HepG2 (cell line): ENCODE data around the gene SYCE1L. TPM values are rescaled to one million over a fixed set of nuclear protein-coding genes. Genes with fewer than 3 reads are reported as not detected.
A peak's percentile ranks its signal among the peaks of the same experiment; 100 is the strongest.

Experiments used
- ATAC-seq: fragments of 200-7000 bp; cut with Tn5 transposase; 3 replicates; pipeline ENCODE4 v1.9.1; 2020; ENCODE audit warnings: mild to moderate bottlenecking, moderate library complexity
- BruUV-seq: library from RNA; stranded (reverse); fragments of 400-500 nt; replicated peaks from 2 replicates; lab custom pipeline; 2021; lab: Mats Ljungman, UMichigan
- CTCF ChIA-PET: fragments of 300-600 bp; formaldehyde crosslinking; extraction: SDS; loops from one replicate; lab custom pipeline; 2021; ENCODE audit warnings: low total read pairs, inconsistent platforms, low intra/inter-chr PET ratio; lab: Yijun Ruan, JAX
- POLR2A ChIA-PET: fragments of 350-600 bp; sonication (Branson Sonifier 250); formaldehyde crosslinking; loops from one replicate; lab custom pipeline; 2020; ENCODE audit warnings: antibody characterized with exemption, inconsistent platforms; lab: Yijun Ruan, JAX
- DNase-seq: peaks from one replicate; pipeline ENCODE4 v3.0.0-alpha.2; 2015; ENCODE audit warnings: low spot score
- FAIRE-seq: peaks from 3 replicates; lab custom pipeline; 2011; peaks lifted over from hg19 to GRCh38; lab: Jason Lieb, UNC
- H2AFZ ChIP-seq: one replicate; pipeline ENCODE4 v1.6.1; 2011; ENCODE audit warnings: low read length, inconsistent platforms
- H3K27ac ChIP-seq: fragments of 300-600 bp; 3 replicates; pipeline ENCODE4 v1.8.0; 2011; ENCODE audit warnings: mixed run types, mild to moderate bottlenecking, mixed read lengths, low read length, inconsistent platforms; ENCODE audit not compliant: insufficient read depth; ENCODE audit errors: extremely low read length
- H3K27me3 ChIP-seq, 2 experiments: fragments of 200-600 bp in 1 of 2; 2 replicates in 1 of 2; 3 replicates in 1 of 2; pipeline versions ENCODE4 v1.6.0 to v1.8.0; 2011; ENCODE audit warnings: low read length in 2 of 2, mild to moderate bottlenecking in 2 of 2, moderate library complexity in 2 of 2, inconsistent platforms in 1 of 2; ENCODE audit not compliant: insufficient read depth in 2 of 2, control insufficient read depth in 1 of 2
- H3K36me3 ChIP-seq, 2 experiments: fragments of 200-600 bp in 1 of 2; replicated peaks in 1 of 2; 2 replicates in 1 of 2; 3 replicates in 1 of 2; pipeline versions ENCODE4 v1.5.1 to v1.8.0; 2011; ENCODE audit warnings: low read length in 2 of 2, inconsistent platforms in 1 of 2; ENCODE audit not compliant: insufficient read depth in 2 of 2, control insufficient read depth in 1 of 2
- H3K4me1 ChIP-seq: 2 replicates; pipeline ENCODE4 v1.5.1; 2012; ENCODE audit warnings: low read length, inconsistent platforms; ENCODE audit not compliant: insufficient read depth
- H3K4me2 ChIP-seq: 2 replicates; pipeline ENCODE4 v1.6.0; 2011; ENCODE audit warnings: low read depth, low read length, inconsistent platforms
- H3K4me3 ChIP-seq, 3 experiments: fragments of 200-600 bp in 1 of 3; sonication (generic), shearing (Covaris generic) in 1 of 3; replicated peaks in 1 of 3; 2 replicates each; pipeline ENCODE4 v1.5.1; 2011 to 2016; ENCODE audit warnings: low read length in 3 of 3, inconsistent platforms in 2 of 3, low read depth in 2 of 3, mild to moderate bottlenecking in 2 of 3, control low read depth in 1 of 3, mixed read lengths in 1 of 3; ENCODE audit not compliant: insufficient read depth in 1 of 3
- H3K79me2 ChIP-seq: one replicate; pipeline ENCODE4 v1.6.1; 2011; ENCODE audit warnings: low read length, inconsistent platforms; ENCODE audit not compliant: insufficient read depth
- H3K9ac ChIP-seq: 2 replicates; pipeline ENCODE4 v1.6.0; 2011; ENCODE audit warnings: mild to moderate bottlenecking, low read depth, low read length, inconsistent platforms; ENCODE audit not compliant: insufficient read depth
- H3K9me3 ChIP-seq: 2 replicates; pipeline ENCODE4 v1.5.1; 2012; ENCODE audit warnings: mild to moderate bottlenecking, low read length
- H4K20me1 ChIP-seq: 2 replicates; pipeline ENCODE4 v1.6.0; 2011; ENCODE audit warnings: inconsistent platforms, mild to moderate bottlenecking, low read length, moderate library complexity; ENCODE audit not compliant: insufficient read depth
- AGO2 ChIP-seq: fragments of 200-400 bp; formaldehyde crosslinking; optimal IDR thresholded peaks from 2 replicates; pipeline ENCODE3; 2017; ENCODE audit warnings: mild to moderate bottlenecking, low read depth, low read length, moderate library complexity
- CHD4 ChIP-seq: fragments of 200-600 bp; sonication (generic); IDR thresholded peaks from 2 replicates; pipeline ENCODE4 v1.7.0; 2017; ENCODE audit warnings: mild to moderate bottlenecking, low read length, borderline replicate concordance
- HNRNPL ChIP-seq: fragments of 200-400 bp; formaldehyde crosslinking; IDR thresholded peaks from 2 replicates; pipeline ENCODE4 v1.6.1; 2017; ENCODE audit warnings: mild to moderate bottlenecking, low read depth, low read length
- LCORL ChIP-seq, 2 experiments: fragments of 450-650 bp in 1 of 2; sonication (generic) in 1 of 2; formaldehyde crosslinking in 1 of 2; IDR thresholded peaks; 2 replicates each; pipeline versions ENCODE4 v1.5.0 to v1.6.1; 2017 to 2020; ENCODE audit warnings: antibody characterized with exemption in 1 of 2, missing genetic modification reagents in 1 of 2
- RFX3 ChIP-seq: IDR thresholded peaks from 2 replicates; pipeline ENCODE4 v1.6.1; 2016; ENCODE audit warnings: missing biosample characterization, missing genetic modification reagents
- ZNF260 ChIP-seq: sonication (generic); formaldehyde crosslinking; IDR thresholded peaks from 2 replicates; pipeline ENCODE4 v1.4.0; 2020; ENCODE audit warnings: missing genetic modification reagents, low read depth, mild to moderate bottlenecking, borderline replicate concordance
- WGBS: methylation state at CpG from one replicate; pipeline ENCODE4 v1.1.6; 2017; ENCODE audit warnings: low lambda C conversion rate; 5-methylcytosine and 5-hydroxymethylcytosine counted together
- in situ Hi-C: cut with HindIII; loops from 2 replicates; pipeline ENCODE4 v1.10.0; 2017; ENCODE audit warnings: low pct_unique_long_range_greater_than_20kb; ENCODE audit not compliant: extremely low pct_ligation_motif_present
- intact Hi-C: fragments of 100-400 bp; cut with micrococcal nuclease; formaldehyde crosslinking; loops from one replicate; pipeline ENCODE4 v1.10.0; 2022; ENCODE audit not compliant: unreplicated experiment
- polyA plus RNA-seq, 8 experiments: library from polyadenylated mRNA; depleted of rRNA in 3 of 8; stranded (reverse) in 7 of 8; unstranded in 1 of 8; fragments of >200 nt; fragmentation: Illumina TruSeq in 4 of 8; extraction: Trizol in 4 of 8; gene quantifications; 2 replicates each; pipeline versions ENCODE4 v1.2.1 to v1.2.3, GENCODE V29; 2011 to 2016; ENCODE audit warnings: low read depth in 4 of 8, missing spikeins in 1 of 8, mixed read lengths in 1 of 8; ENCODE audit not compliant: insufficient read depth in 1 of 8
- total RNA-seq, 5 experiments: library from RNA; depleted of rRNA; stranded (reverse); fragments of >200 nt; fragmentation: Illumina TruSeq; extraction: Trizol; gene quantifications; 2 replicates each; pipeline ENCODE4 v1.2.3, GENCODE V29; 2016; ENCODE audit warnings: low read depth in 1 of 5
- TF ChIP-seq, protein P1 (sequence below): sonication (generic); formaldehyde crosslinking; conservative IDR thresholded peaks from 2 replicates; pipeline ENCODE4 v1.4.0; 2020; ENCODE audit warnings: mild to moderate bottlenecking, missing genetic modification reagents, moderate library complexity

The SYCE1L gene
- total and polyA plus RNA-seq, 2 of the 13 experiments (the other 11 are each of a cell fraction or from before 2014, with no cell fraction given): 0.22 TPM; not detected in 1

DNA sequence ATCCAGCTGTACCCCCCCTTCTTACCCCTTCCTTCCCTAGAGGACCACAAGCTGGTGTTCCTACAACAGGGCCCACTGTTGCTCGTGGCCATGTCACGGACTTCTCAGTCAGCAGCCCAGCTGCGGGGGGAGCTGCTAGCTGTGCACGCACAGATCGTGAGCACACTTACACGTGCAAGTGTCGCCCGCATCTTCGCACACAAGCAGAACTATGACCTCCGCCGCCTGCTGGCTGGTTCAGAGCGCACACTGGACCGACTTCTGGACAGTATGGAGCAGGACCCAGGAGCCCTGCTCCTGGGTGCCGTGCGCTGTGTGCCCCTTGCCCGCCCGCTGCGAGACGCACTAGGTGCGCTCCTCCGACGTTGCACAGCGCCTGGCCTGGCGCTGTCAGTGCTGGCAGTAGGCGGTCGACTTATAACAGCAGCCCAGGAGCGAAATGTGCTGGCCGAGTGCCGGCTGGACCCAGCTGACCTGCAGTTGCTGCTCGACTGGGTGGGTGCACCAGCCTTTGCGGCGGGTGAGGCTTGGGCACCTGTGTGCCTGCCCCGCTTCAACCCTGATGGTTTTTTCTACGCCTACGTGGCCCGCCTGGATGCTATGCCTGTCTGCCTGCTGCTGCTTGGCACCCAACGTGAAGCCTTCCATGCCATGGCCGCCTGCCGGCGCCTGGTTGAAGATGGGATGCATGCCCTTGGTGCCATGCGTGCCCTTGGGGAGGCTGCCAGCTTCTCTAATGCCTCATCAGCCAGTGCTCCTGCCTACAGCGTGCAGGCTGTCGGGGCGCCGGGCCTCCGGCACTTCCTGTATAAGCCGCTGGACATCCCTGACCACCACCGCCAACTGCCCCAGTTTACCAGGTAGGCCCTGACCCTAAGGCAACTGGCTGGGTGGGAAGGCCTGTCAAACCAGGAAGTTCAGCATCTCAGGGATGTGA is 4.6 kb upstream of the SYCE1L start:
- FAIRE-seq: no peak
- no peak overlapping the region for H3K4me3 ChIP-seq
- peaks cover 21% of the 10 kb centered on the region for H3K79me2 ChIP-seq
- BruUV-seq: no TSS peak
- no peaks in the 10 kb centered on the region for H3K9me3 ChIP-seq
- H2AFZ ChIP-seq: no peak overlapping the region
- ChIA-PET POLR2A (no interaction called here), CTCF (no interaction called here)
- no peaks in the 10 kb centered on the region; a peak in 1 of 5 replicates for H3K27me3 ChIP-seq
- 98% methylated on average over 32 of the region's 48 CpGs for WGBS
- intact Hi-C loops (loop anchor here (10.0 kb wide), 1 partner anchor 1540 kb away; no protein-coding TSS in a partner anchor), in situ Hi-C loops (no loop called here)
- ATAC-seq: no peak
- H3K4me2 ChIP-seq: no peak overlapping the region
- no peak overlapping the region for H3K9ac ChIP-seq
- no peaks in the 10 kb centered on the region for H4K20me1 ChIP-seq
- no peak overlapping the region for H3K27ac ChIP-seq
- H3K4me1 ChIP-seq: peaks cover 15% of the 10 kb centered on the region
- H3K36me3 ChIP-seq: peaks cover 24 to 55% of the 10 kb centered on the region in 2 experiments
- TF ChIP-seq ZNF260 (CRISPR knock-in tag) (no peak), AGO2 (peak; percentile 65), HNRNPL (peak; percentile 63; the same call in 1 of the 2 replicates)
- DNase-seq: no peak

DNA sequence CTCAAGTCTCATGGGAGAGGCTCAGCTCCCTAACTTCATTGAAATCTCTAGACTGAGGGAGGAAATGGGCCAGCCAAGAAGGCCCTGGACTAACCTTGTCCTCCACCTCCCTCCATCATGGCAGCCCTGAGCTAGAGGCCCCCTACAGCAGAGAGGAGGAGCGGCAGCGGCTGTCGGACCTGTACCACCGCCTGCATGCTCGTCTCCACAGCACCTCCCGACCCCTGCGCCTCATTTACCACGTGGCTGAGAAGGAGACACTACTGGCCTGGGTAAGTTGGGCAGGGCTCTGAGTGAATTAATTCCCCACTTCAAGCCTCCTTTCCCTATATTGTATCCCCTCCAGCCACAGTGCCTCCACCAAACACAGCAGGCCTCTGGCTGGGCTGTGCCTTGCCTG is 3.8 kb upstream of the SYCE1L start:
- H3K9me3 ChIP-seq: no peaks in the 10 kb centered on the region
- in situ Hi-C loops (no loop called here), intact Hi-C loops (loop anchor here (10.0 kb wide), 1 partner anchor 1539 kb away; no protein-coding TSS in a partner anchor)
- no TSS peak for BruUV-seq
- H4K20me1 ChIP-seq: no peaks in the 10 kb centered on the region
- H2AFZ ChIP-seq: no peak overlapping the region
- H3K4me1 ChIP-seq: peaks cover 13% of the 10 kb centered on the region
- ChIA-PET POLR2A (no interaction called here), CTCF (no interaction called here)
- no peak overlapping the region for H3K9ac ChIP-seq
- peaks cover 24 to 58% of the 10 kb centered on the region in 2 experiments for H3K36me3 ChIP-seq
- no peak overlapping the region for H3K4me2 ChIP-seq
- H3K27me3 ChIP-seq: no peaks in the 10 kb centered on the region; a peak in 1 of 5 replicates
- DNase-seq: no peak
- WGBS: 93% methylated on average over 8 of the region's 8 CpGs
- no peak for FAIRE-seq
- no peak for ATAC-seq
- no peak overlapping the region for H3K4me3 ChIP-seq
- H3K27ac ChIP-seq: no peak overlapping the region
- H3K79me2 ChIP-seq: peaks cover 21% of the 10 kb centered on the region
- TF ChIP-seq CHD4 (no peak), LCORL (IDR thresholded peaks at IDR 0.05) (no peak), LCORL (CRISPR knock-in tag; IDR thresholded peaks at IDR 0.05) (no peak), RFX3 (no peak)
- TF ChIP-seq, protein P1, sequence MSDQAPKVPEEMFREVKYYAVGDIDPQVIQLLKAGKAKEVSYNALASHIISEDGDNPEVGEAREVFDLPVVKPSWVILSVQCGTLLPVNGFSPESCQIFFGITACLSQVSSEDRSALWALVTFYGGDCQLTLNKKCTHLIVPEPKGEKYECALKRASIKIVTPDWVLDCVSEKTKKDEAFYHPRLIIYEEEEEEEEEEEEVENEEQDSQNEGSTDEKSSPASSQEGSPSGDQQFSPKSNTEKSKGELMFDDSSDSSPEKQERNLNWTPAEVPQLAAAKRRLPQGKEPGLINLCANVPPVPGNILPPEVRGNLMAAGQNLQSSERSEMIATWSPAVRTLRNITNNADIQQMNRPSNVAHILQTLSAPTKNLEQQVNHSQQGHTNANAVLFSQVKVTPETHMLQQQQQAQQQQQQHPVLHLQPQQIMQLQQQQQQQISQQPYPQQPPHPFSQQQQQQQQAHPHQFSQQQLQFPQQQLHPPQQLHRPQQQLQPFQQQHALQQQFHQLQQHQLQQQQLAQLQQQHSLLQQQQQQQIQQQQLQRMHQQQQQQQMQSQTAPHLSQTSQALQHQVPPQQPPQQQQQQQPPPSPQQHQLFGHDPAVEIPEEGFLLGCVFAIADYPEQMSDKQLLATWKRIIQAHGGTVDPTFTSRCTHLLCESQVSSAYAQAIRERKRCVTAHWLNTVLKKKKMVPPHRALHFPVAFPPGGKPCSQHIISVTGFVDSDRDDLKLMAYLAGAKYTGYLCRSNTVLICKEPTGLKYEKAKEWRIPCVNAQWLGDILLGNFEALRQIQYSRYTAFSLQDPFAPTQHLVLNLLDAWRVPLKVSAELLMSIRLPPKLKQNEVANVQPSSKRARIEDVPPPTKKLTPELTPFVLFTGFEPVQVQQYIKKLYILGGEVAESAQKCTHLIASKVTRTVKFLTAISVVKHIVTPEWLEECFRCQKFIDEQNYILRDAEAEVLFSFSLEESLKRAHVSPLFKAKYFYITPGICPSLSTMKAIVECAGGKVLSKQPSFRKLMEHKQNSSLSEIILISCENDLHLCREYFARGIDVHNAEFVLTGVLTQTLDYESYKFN: no peak
